ENCODE data around the gene FLT1.

FLT1 gene

GRCh38 chr13:28337166-28338005, 157.5 kb downstream of the FLT1 start:
- H3K4me3 ChIP-seq, result no peak overlapping the region
- H3K27ac ChIP-seq, result peak overlapping the region in 1 of 21 experiments; percentile 9

GRCh38 chr13:28336193-28336657, 158.7 kb downstream of the FLT1 start:
- H3K4me3 ChIP-seq, result no peak overlapping the region
- no peak overlapping the region for H3K27ac ChIP-seq

- Histone ChIP-seq H3K27ac (no peak overlapping the region), H3K4me3 (no peak overlapping the region)
Observed at GRCh38 chr13:28333204-28333881, 161.6 kb downstream of the FLT1 start.

DNA sequence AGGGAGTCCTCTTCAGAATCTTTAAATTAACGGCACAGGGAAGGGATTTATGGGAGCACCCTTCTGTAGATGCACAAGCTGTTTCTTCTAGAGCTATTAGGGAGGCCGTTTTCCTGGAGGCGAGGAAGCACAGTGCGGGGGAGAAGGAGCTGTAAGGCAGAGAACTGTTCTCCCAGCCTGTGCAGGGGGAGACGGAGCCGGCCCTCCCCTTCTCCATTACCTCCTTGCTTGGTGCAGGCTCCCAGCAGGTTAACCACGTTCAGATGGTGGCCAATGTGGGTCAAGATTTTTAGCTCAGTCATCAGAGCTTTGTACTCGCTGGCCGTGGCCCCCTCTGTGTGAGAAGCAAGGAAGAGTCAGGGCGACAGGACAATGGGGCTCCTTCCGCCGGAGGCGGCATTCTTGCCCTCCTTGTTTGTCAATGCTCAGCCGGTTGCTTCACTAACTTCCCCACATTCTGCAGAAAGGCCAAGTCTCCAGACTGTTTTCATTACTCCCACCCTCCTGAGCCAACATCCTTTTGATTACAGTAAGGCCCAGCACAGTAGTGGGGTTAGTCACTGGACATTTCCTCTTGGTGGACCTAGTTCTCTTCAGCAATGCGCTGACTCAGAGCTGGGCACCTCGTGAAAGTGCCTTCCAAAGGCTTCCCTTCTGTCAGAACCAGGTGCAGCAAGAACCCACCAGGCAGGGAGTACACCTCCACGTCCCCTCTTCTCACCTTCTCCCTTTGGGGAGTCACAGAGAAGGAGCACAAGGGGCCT, 165.4 kb downstream of the FLT1 start:
- no peak overlapping the region for H3K4me3 ChIP-seq
- H3K27ac ChIP-seq, result peak overlapping the region in 1 of 21 experiments; percentile 19

- Histone ChIP-seq H3K4me3 (no peak overlapping the region), H3K27ac (no peak overlapping the region)
Observed at GRCh38 chr13:28328271-28328607, 166.7 kb downstream of the FLT1 start.

GRCh38 chr13:28327373-28328270, 167.3 kb downstream of the FLT1 start:
- H3K4me3 ChIP-seq, result no peak overlapping the region
- H3K27ac ChIP-seq, result no peak overlapping the region

DNA sequence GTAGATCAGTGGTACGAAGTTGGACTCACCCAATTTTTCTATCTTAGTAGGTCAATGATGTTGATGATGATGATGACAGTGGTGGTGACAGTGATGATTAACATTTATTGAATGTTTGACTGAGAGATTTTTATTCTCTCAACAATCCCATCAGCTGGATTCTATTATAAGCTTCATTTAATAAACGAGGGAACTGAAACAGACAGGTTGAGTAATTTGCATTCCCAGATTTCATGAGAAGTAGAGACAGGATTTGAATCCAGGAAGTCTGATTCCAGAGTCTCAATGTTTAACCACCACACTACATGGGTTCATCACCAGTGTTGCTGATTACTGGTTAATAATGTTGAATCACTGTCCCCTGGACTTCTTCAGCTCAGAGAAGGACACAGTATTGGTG, 168.9 kb downstream of the FLT1 start:
- H3K27ac ChIP-seq, result no peak overlapping the region
- H3K4me3 ChIP-seq, result no peak overlapping the region

DNA sequence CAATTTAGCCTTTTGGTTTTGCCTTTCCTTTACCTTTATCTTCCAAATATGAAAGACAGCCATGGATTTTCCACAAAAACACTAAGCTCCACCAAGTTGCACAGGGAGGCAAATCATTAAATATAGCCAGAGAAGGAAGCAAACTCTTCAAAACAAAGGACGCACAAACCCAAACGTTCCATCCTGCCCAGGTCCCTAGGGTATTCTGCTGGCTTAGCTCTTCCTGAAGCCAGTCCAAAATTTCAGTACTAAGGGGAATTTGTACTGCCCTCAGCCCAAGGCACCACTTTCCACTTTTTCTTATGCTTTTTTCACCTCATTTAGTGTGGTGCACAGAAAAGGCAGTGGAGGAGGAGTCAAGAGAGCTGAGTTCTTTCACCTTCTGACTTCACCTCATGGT, 169.9 kb downstream of the FLT1 start:
- H3K27ac ChIP-seq, result no peak overlapping the region

DNA sequence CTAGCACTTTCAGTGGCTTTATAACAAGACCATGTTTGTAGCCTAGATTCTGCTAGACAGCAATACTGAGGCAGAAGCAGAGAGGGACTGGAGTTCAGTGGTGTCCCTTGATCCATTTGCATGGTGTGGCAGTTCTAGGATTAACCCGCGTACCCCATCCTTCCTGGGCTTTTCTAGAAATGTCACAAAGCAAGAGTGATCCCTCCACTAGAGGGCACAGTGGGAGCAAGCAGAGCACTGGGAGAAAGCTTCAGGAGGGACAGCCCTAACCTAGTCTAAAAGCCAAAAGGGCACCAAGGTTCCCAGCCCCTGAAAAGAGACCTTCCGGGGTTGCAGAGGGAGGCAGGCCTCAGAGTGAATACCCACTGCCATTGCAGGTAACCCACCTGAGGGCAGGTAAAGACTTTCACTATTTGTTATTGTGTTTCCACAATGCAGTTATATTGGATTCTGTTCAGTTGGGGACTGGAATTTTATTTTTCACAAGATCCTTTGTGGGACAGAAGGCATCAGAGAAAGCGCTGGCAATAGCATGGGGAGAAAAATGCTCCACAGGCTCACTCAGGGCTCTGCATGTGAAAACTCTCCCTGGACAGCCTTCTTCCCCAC, 170.6 kb downstream of the FLT1 start:
- H3K27ac ChIP-seq, result no peak overlapping the region
- H3K4me3 ChIP-seq, result no peak overlapping the region

More for the DNA sequence above, 169.9 kb downstream of the FLT1 start:
- H3K4me3 ChIP-seq, result no peak overlapping the region

GRCh38 chr13:28322256-28322905, 172.5 kb downstream of the FLT1 start:
- no peak overlapping the region for H3K27ac ChIP-seq
- H3K4me3 ChIP-seq, result no peak overlapping the region

GRCh38 chr13:28321756-28322155, 173.2 kb downstream of the FLT1 start:
- H3K27ac ChIP-seq, result no peak overlapping the region
- H3K4me3 ChIP-seq, result no peak overlapping the region

GRCh38 chr13:28320884-28321574, 173.9 kb downstream of the FLT1 start:
- H3K27ac ChIP-seq, result no peak overlapping the region

GRCh38 chr13:28320209-28320608, 174.7 kb downstream of the FLT1 start:
- Histone ChIP-seq H3K4me3 (no peak overlapping the region), H3K27ac (no peak overlapping the region)

More at GRCh38 chr13:28320884-28321574, 173.9 kb downstream of the FLT1 start:
- H3K4me3 ChIP-seq, result no peak overlapping the region

DNA sequence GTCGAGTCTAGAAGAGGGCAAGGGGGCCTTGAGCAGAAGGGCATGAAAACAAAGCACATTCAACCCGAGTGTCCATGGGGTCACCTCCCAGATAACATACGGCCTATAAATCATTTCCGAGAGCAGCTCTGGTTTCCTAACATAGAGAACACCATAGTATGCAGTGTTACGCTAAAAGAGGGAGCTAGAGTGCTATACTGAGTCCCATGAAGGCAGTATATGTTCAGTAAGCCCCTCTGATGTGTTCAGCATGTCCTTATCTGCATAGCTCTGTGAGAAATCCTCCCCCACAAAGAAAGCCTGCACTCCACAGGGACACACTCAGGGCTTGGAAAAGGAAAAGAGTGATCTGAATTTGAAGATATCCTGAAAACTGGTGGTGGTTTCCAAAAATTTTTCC, 175.4 kb downstream of the FLT1 start:
- H3K4me3 ChIP-seq, result no peak overlapping the region
- no peak overlapping the region for H3K27ac ChIP-seq

DNA sequence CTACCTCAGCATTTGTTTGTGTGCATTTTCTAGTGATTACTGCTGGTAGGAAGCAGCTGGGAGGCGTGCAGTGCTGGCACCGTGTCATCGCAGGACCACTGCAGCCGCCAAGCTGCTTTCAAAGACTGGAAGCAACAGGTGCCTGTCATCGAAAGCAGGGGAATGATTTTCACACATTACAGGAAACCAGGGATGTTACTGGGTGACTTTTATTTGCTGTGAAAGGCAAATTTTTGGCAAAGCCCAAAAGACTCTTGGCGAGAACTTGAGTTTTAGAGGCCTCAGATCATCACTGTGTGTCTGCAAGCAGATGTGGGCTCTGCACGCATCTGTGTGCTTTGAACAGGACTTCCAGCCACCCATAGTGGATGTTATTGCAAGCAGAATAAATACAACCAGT, 176.4 kb downstream of the FLT1 start:
- Histone ChIP-seq H3K4me3 (no peak overlapping the region), H3K27ac (no peak overlapping the region)

- Histone ChIP-seq H3K27ac (no peak overlapping the region), H3K4me3 (no peak overlapping the region)
Observed at GRCh38 chr13:28316836-28317235, 178.1 kb downstream of the FLT1 start.

DNA sequence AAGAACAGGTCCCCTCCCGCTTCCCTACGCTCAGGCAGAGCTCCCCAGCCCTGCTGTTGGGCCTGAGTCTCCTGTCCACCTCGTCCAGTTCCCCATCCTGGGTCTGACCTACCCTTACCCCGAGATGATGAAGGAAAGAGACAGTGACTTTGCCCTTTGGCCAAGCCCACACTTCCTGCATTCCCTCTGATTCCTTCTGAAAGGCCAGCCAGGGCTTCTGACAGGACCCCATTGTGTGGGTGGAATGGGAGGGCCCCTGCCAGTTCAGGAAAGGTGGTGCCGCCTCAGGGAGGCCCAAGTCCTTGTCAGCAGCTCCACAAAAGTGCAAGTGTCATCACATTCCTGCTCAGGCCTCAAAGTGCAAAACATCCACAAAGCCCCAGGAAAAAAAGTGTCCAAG, 178.8 kb downstream of the FLT1 start:
- Histone ChIP-seq H3K4me3 (no peak overlapping the region), H3K27ac (no peak overlapping the region)

DNA sequence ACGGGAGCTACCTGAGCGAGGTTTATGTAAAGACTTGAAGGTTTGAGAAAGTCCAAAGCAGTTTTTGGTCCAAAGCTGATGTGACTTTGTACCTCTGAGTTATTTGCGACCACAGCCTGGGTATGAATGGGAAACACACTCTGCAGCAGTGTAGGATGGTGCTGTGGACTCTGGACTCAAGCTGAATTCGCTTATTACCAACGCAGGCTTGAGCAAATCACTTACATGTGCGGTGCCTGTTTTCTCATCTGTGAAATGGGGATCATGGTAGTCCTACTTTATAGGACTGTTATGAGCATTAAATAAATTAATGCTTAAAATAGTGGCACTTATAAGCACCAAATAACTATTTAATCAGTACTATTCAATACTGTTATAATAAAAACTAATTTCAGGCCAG, 180.0 kb downstream of the FLT1 start:
- Histone ChIP-seq H3K27ac (no peak overlapping the region), H3K4me3 (no peak overlapping the region)

All from skin epidermis (tissue), 12 donors.